WERI-Rb-1 (cell line): Measurements from ENCODE around the gene SNX27.
A peak's percentile ranks its signal among the peaks of the same experiment; 100 is the strongest.

Experiments
- DNase-seq: peaks from one replicate; pipeline ENCODE4 v3.0.0-alpha.2; 2020
- H3K27ac ChIP-seq: fragments of 250-450 bp; sonication (Bioruptor Pico); 2 replicates; pipeline ENCODE4 v1.5.1; 2020; ENCODE audit warnings: mild to moderate bottlenecking, moderate library complexity
- H3K27me3 ChIP-seq: fragments of 250-450 bp; sonication (Bioruptor Pico); 2 replicates; pipeline ENCODE4 v1.5.1; 2021; ENCODE audit warnings: mild to moderate bottlenecking, low read depth, moderate library complexity; ENCODE audit not compliant: insufficient read depth, severe bottlenecking
- H3K36me3 ChIP-seq: fragments of 250-450 bp; sonication (Bioruptor Pico); 2 replicates; pipeline ENCODE4 v1.5.1; 2020; ENCODE audit warnings: mild to moderate bottlenecking, moderate library complexity
- H3K4me3 ChIP-seq: 2 replicates; pipeline ENCODE4 v1.5.1; 2011; ENCODE audit warnings: low read depth, mild to moderate bottlenecking, control low read depth, low read length
- H3K9me3 ChIP-seq: fragments of 250-450 bp; sonication (Bioruptor Pico); 2 replicates; pipeline ENCODE4 v1.5.1; 2021; ENCODE audit warnings: mild to moderate bottlenecking, moderate library complexity; ENCODE audit not compliant: severe bottlenecking
- CTCF ChIP-seq: IDR thresholded peaks from 2 replicates; pipeline ENCODE4 v1.5.1; 2011; ENCODE audit warnings: low read depth, mild to moderate bottlenecking, control low read depth, inconsistent platforms, low read length

Gene SNX27

GRCh38 chr1:151716771-151717631 is 105.2 kb downstream of the SNX27 start, which contains the start of gene CELF3:
Gene CELF3 (minus strand): TSS chr1:151716803. CDS start chr1:151716020, 783 bp downstream.
- H3K27ac ChIP-seq = peak within 1 kb of the TSS; percentile 90
- peak; percentile 100 for DNase-seq
- H3K36me3 ChIP-seq = peaks cover 32% of the 10 kb centered on the region
- H3K27me3 ChIP-seq = no peaks in the 10 kb centered on the region
- H3K4me3 ChIP-seq = peak within 1 kb of the TSS; percentile 69
- TF ChIP-seq CTCF = no peak
- no peaks in the 10 kb centered on the region for H3K9me3 ChIP-seq

- H3K36me3 ChIP-seq = peaks cover 22% of the 10 kb centered on the region
- H3K4me3 ChIP-seq = no peak overlapping the region; the same call in 1 of the 2 replicates
- no peaks in the 10 kb centered on the region for H3K9me3 ChIP-seq
- H3K27me3 ChIP-seq = no peaks in the 10 kb centered on the region
- peak overlapping the region; percentile 88 for H3K27ac ChIP-seq
- TF ChIP-seq CTCF = no peak
- DNase-seq = no peak
These were observed 106.2 kb downstream of the SNX27 start for GRCh38 chr1:151718011-151718431.

- TF ChIP-seq CTCF = no peak
- DNase-seq = peak; percentile 81
- Histone ChIP-seq H3K36me3 (peaks cover 15% of the 10 kb centered on the region), H3K4me3 (peak overlapping the region; percentile 1; the same call in 1 of the 2 replicates), H3K27ac (peak overlapping the region; percentile 88), H3K9me3 (no peaks in the 10 kb centered on the region), H3K27me3 (no peaks in the 10 kb centered on the region)
These were observed 106.8 kb downstream of the SNX27 start for GRCh38 chr1:151718666-151719065.

GRCh38 chr1:151720125-151720524 is 108.3 kb downstream of the SNX27 start:
- Histone ChIP-seq H3K4me3 (peak overlapping the region; percentile 22), H3K27ac (peak overlapping the region; percentile 88), H3K27me3 (no peaks in the 10 kb centered on the region), H3K36me3 (peaks cover under 1% of the 10 kb centered on the region; the same call in 1 of the 2 replicates), H3K9me3 (no peaks in the 10 kb centered on the region)
- no peak for TF ChIP-seq CTCF
- no peak for DNase-seq

- Histone ChIP-seq H3K4me3 (peak overlapping the region; percentile 22), H3K36me3 (no peaks in the 10 kb centered on the region), H3K9me3 (no peaks in the 10 kb centered on the region), H3K27me3 (no peaks in the 10 kb centered on the region), H3K27ac (peak overlapping the region; percentile 88)
- DNase-seq = peak; percentile 66
- no peak for TF ChIP-seq CTCF
These were observed 108.7 kb downstream of the SNX27 start for GRCh38 chr1:151720554-151720953.
